Gastroesophageal sphincter (tissue), 4 donors: ENCODE results near the gene ZNF543. TPM values are rescaled to one million over a fixed set of nuclear protein-coding genes. Genes with fewer than 3 reads are reported as not detected.

Experiments
- ATAC-seq: fragments of 150-250 bp; one replicate; pipeline ENCODE4 v1.9.1; 2016; ENCODE audit warnings: mild to moderate bottlenecking, moderate library complexity
- H3K27ac ChIP-seq, 4 donors: fragments of 200-600 bp; sonication (generic) in 3 of 4; 1 replicate in 3 of 4; 2 replicates in 1 of 4; pipeline ENCODE4 v1.5.1; 2016 to 2019
- H3K27me3 ChIP-seq: fragments of 200-600 bp; sonication (generic); one replicate; pipeline ENCODE4 v1.5.1; 2019
- H3K36me3 ChIP-seq, 2 donors: fragments of 200-600 bp; sonication (generic); one replicate each; pipeline ENCODE4 v1.5.1; 2019; ENCODE audit warnings: control low read depth in 1 of 2
- H3K4me1 ChIP-seq, 3 donors: fragments of 200-600 bp; sonication (generic); 1 replicate in 2 of 3; 2 replicates in 1 of 3; pipeline ENCODE4 v1.5.1; 2016 to 2019; ENCODE audit warnings: control low read depth in 2 of 3
- H3K4me3 ChIP-seq, 2 donors: fragments of 200-600 bp; sonication (generic); one replicate each; pipeline ENCODE4 v1.5.1; 2019; ENCODE audit warnings: mild to moderate bottlenecking in 1 of 2, moderate library complexity in 1 of 2
- H3K9me3 ChIP-seq, 3 donors: fragments of 200-600 bp; sonication (generic); one replicate each; pipeline ENCODE4 v1.5.1; 2017 to 2019; ENCODE audit warnings: control low read depth in 2 of 3
- EP300 ChIP-seq: sonication (generic); formaldehyde crosslinking; IDR thresholded peaks from one replicate; pipeline ENCODE4 v1.6.1; 2017; ENCODE audit warnings: antibody characterized with exemption, mild to moderate bottlenecking
- POLR2A ChIP-seq, 2 donors: fragments of 450-650 bp; IDR thresholded peaks; one replicate each; pipeline ENCODE4 v1.6.1; 2017; ENCODE audit warnings: antibody characterized with exemption in 2 of 2, mild to moderate bottlenecking in 2 of 2, moderate library complexity in 1 of 2
- POLR2AphosphoS5 ChIP-seq: sonication (generic); formaldehyde crosslinking; IDR thresholded peaks from one replicate; pipeline ENCODE4 v1.6.1; 2017; ENCODE audit warnings: antibody characterized with exemption
- WGBS, 2 donors: methylation state at CpG; one replicate each; pipeline ENCODE4 v1.1.5; 2018; ENCODE audit warnings: low coverage in 1 of 2; 5-methylcytosine and 5-hydroxymethylcytosine counted together
- total RNA-seq, 4 donors: library from RNA; depleted of rRNA; stranded (reverse); fragments of >200 nt; gene quantifications; one replicate each; pipeline ENCODE4 v1.1.0, GENCODE V29; 2016
- TF ChIP-seq, protein P1 (sequence below), 4 experiments: fragments of 200-600 bp in 2 of 4; fragments of 450-650 bp in 2 of 4; sonication (generic) in 1 of 4; IDR thresholded peaks; one replicate each; pipeline ENCODE4 v1.5.1; 2017 to 2019; ENCODE audit warnings: antibody characterized with exemption in 4 of 4, mild to moderate bottlenecking in 2 of 4, moderate library complexity in 2 of 4

ZNF543 gene
- total RNA-seq, 4 donors from 2014 or later = 9.3 to 11.7 (median 9.7) TPM

DNA sequence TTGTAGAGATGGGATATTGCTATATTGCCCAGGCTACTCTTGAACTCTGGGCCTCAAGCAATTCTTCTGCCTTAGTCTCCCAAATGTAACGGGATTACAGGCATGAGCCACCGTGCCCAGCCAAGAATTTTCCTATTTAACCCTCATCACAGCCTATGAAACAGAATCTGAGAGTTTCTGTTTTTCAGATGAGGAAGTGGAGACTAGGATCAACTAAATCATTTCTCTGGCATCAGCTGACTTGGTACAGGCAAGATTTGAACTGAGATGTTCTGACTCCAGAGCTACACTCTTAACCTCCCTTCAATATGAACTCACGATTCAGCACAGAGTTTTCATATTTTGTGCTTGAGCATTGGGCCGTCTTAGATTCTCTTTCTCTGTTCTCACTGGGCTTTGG is 31.9 kb upstream of the ZNF543 start:
- no peak overlapping the region for H3K4me3 ChIP-seq
- peaks cover 0 to 19% (median 0%) of the 10 kb centered on the region in 3 donors for H3K4me1 ChIP-seq
- 82 to 92% methylated on average over 2 to 4 of the region's 4 CpGs for WGBS, 2 donors
- no peak for TF ChIP-seq EP300
- TF ChIP-seq, protein P1, sequence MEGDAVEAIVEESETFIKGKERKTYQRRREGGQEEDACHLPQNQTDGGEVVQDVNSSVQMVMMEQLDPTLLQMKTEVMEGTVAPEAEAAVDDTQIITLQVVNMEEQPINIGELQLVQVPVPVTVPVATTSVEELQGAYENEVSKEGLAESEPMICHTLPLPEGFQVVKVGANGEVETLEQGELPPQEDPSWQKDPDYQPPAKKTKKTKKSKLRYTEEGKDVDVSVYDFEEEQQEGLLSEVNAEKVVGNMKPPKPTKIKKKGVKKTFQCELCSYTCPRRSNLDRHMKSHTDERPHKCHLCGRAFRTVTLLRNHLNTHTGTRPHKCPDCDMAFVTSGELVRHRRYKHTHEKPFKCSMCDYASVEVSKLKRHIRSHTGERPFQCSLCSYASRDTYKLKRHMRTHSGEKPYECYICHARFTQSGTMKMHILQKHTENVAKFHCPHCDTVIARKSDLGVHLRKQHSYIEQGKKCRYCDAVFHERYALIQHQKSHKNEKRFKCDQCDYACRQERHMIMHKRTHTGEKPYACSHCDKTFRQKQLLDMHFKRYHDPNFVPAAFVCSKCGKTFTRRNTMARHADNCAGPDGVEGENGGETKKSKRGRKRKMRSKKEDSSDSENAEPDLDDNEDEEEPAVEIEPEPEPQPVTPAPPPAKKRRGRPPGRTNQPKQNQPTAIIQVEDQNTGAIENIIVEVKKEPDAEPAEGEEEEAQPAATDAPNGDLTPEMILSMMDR (IDR thresholded peaks at IDR 0.05) = no peak
- no peak for TF ChIP-seq POLR2A (IDR thresholded peaks at IDR 0.05)
- no peak for TF ChIP-seq POLR2AphosphoS5
- H3K36me3 ChIP-seq = peaks cover 13 to 100% of the 10 kb centered on the region in 2 donors
- no peak for ATAC-seq
- H3K27me3 ChIP-seq = no peaks in the 10 kb centered on the region
- peaks cover 0 to 49% (median 4%) of the 10 kb centered on the region in 3 donors for H3K9me3 ChIP-seq
- H3K27ac ChIP-seq = no peak overlapping the region

DNA sequence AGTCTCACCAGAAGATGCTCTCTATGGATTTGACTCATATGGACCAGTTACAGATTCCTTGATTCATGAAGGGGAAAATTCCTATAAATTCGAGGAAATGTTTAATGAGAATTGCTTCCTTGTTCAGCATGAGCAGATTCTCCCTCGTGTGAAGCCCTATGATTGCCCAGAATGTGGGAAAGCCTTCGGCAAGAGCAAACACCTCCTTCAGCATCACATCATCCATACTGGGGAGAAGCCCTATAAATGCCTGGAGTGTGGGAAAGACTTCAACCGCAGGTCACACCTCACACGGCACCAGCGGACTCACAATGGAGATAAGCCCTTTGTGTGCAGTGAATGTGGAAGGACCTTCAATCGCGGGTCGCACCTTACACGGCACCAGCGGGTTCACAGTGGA is 29.3 kb upstream of the ZNF543 start:
- peaks cover 16 to 100% of the 10 kb centered on the region in 2 donors for H3K36me3 ChIP-seq
- H3K27me3 ChIP-seq = no peaks in the 10 kb centered on the region
- 91 to 95% methylated on average over 5 to 10 of the region's 11 CpGs for WGBS, 2 donors
- H3K4me3 ChIP-seq = no peak overlapping the region
- no peak overlapping the region for H3K27ac ChIP-seq
- TF ChIP-seq, protein P1 (IDR thresholded peaks at IDR 0.05) = no peak
- TF ChIP-seq EP300 (no peak), POLR2A (IDR thresholded peaks at IDR 0.05) (no peak), POLR2AphosphoS5 (no peak)
- peaks cover 0 to 68% (median 4%) of the 10 kb centered on the region in 3 donors for H3K9me3 ChIP-seq
- H3K4me1 ChIP-seq = no peaks in the 10 kb centered on the region
- ATAC-seq = no peak

DNA sequence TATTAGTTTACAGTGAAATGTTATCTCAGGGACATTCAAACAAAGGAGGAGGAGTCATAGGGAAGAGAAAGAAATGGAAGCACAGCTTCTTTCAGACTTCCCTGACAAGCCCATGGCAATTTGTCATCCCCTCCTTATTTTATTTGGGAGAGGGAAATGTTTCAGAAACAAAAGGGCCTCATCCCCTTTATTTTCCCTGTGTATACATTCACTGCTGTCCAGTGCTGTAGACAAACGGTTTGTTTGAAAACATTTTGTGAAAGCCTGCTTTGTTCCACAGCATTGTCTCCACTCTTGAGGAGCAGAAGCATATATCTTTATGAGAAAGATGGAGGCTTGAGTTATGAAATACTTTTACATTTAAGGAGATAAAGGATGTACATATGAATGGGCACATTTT is 27.7 kb upstream of the ZNF543 start:
- no peaks in the 10 kb centered on the region for H3K27me3 ChIP-seq
- peaks cover 20 to 94% of the 10 kb centered on the region in 2 donors for H3K36me3 ChIP-seq
- peaks cover 0 to 72% (median 4%) of the 10 kb centered on the region in 3 donors for H3K9me3 ChIP-seq
- TF ChIP-seq POLR2AphosphoS5 = no peak
- TF ChIP-seq EP300 = no peak
- no peak for TF ChIP-seq POLR2A (IDR thresholded peaks at IDR 0.05)
- TF ChIP-seq, protein P1 (IDR thresholded peaks at IDR 0.05) = no peak
- WGBS, 2 donors = 82% methylated on average over 1 of the region's 1 CpG; no CpG with 5 or more reads in 1 of the 2 donors
- no peak overlapping the region for H3K4me3 ChIP-seq
- no peak for ATAC-seq
- H3K4me1 ChIP-seq = no peaks in the 10 kb centered on the region
- no peak overlapping the region for H3K27ac ChIP-seq

DNA sequence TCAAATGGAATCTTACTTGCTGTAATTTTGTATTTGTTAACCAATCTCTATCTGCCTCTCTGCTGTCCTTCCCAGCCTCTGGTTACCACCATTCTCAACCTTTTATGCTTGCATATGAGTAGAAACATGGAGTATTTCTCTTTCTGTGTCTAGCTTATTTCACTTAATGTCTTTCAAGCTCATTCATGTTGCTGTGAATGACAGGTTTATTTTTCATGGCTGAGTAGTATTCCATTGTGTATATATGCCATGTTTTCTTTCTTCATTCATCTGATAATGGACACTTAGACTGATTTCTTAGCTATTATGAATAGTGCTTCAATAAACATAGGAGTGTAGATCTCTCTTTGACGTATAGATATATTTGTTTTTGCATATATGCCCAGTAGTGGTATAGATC is 26.6 kb upstream of the ZNF543 start:
- Histone ChIP-seq H3K9me3 (peaks cover 0 to 70% (median 4%) of the 10 kb centered on the region in 3 donors), H3K36me3 (peaks cover 20 to 91% of the 10 kb centered on the region in 2 donors), H3K27me3 (no peaks in the 10 kb centered on the region), H3K4me1 (no peaks in the 10 kb centered on the region), H3K4me3 (no peak overlapping the region), H3K27ac (no peak overlapping the region)
- no peak for ATAC-seq
- 83 to 100% methylated on average over 1 of the region's 1 CpG for WGBS, 2 donors
- TF ChIP-seq POLR2AphosphoS5 (no peak), POLR2A (IDR thresholded peaks at IDR 0.05) (no peak), EP300 (no peak)
- TF ChIP-seq, protein P1 (IDR thresholded peaks at IDR 0.05) = no peak

DNA sequence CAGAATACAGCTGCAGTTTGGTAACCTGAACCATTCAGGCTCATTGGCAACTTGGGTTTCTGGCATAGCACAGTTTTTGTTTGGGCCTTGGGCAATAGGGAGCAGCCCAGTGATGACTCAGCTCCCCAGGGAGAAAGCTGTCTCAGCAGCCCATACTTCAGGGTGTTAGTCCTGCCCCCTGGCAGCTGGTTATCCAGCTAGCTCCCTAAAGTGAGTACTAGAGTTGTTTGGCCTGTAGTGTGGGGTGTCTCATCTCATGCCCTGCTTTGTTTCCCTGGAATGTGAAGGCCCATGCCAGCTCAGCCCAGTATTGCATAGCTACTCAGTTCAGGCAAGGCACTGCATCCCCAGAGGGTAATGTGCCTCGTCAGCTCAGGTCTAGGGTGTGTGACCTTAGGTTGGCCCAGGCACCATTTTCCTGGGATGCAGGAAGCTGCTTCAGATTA is 18.2 kb upstream of the ZNF543 start:
- H3K4me1 ChIP-seq = peaks cover 0 to 27% (median 0%) of the 10 kb centered on the region in 3 donors
- H3K27ac ChIP-seq = no peak overlapping the region
- peaks cover 0 to 81% of the 10 kb centered on the region in 2 donors for H3K36me3 ChIP-seq
- no peak overlapping the region for H3K4me3 ChIP-seq
- ATAC-seq = no peak
- H3K27me3 ChIP-seq = no peaks in the 10 kb centered on the region
- H3K9me3 ChIP-seq = peaks cover 0 to 10% (median 0%) of the 10 kb centered on the region in 3 donors
- TF ChIP-seq POLR2AphosphoS5 = no peak
- TF ChIP-seq, protein P1 (IDR thresholded peaks at IDR 0.05) = no peak
- TF ChIP-seq EP300 = no peak
- no peak for TF ChIP-seq POLR2A (IDR thresholded peaks at IDR 0.05)
- WGBS, 2 donors = no CpG with 5 or more reads among the region's 1 CpG
